H9 (cell line): Measurements from ENCODE around the gene SOBP. TPM values are rescaled to one million over a fixed set of nuclear protein-coding genes. Genes with fewer than 3 reads are reported as not detected.

Source experiments
- DNase-seq: peaks from one replicate; pipeline ENCODE4 v3.0.0-alpha.2; 2017
- H2AFZ ChIP-seq: one replicate; pipeline ENCODE4 v1.6.1; 2013; ENCODE audit warnings: mild to moderate bottlenecking, low read length, control low read depth, moderate library complexity
- H2AK5ac ChIP-seq: 2 replicates; pipeline ENCODE4 v1.6.1; 2013; ENCODE audit warnings: low read length, control low read depth, mixed read lengths; ENCODE audit not compliant: insufficient read length
- H2BK120ac ChIP-seq: one replicate; pipeline ENCODE4 v1.6.1; 2013; ENCODE audit warnings: low read depth, mild to moderate bottlenecking, low read length, control low read depth, inconsistent platforms; ENCODE audit not compliant: poor library complexity, severe bottlenecking
- H2BK12ac ChIP-seq: 2 replicates; pipeline ENCODE4 v1.6.1; 2013; ENCODE audit warnings: low read length, control low read depth, mixed read lengths, low read depth; ENCODE audit not compliant: insufficient read length
- H2BK15ac ChIP-seq: 2 replicates; pipeline ENCODE4 v1.6.1; 2013; ENCODE audit warnings: low read depth, low read length, control low read depth
- H2BK20ac ChIP-seq: one replicate; pipeline ENCODE4 v1.6.1; 2013; ENCODE audit warnings: low read depth, mild to moderate bottlenecking, low read length, control low read depth, inconsistent platforms; ENCODE audit not compliant: poor library complexity, severe bottlenecking
- H2BK5ac ChIP-seq: 2 replicates; pipeline ENCODE4 v1.6.1; 2013; ENCODE audit warnings: low read length, control low read depth, mixed read lengths; ENCODE audit not compliant: insufficient read length
- H3K14ac ChIP-seq: 2 replicates; pipeline ENCODE4 v1.6.1; 2013; ENCODE audit warnings: low read length, control low read depth; ENCODE audit not compliant: insufficient read depth
- H3K18ac ChIP-seq: 2 replicates; pipeline ENCODE4 v1.6.1; 2013; ENCODE audit warnings: low read depth, mild to moderate bottlenecking, mixed read lengths, low read length, control low read depth; ENCODE audit not compliant: insufficient read length
- H3K23ac ChIP-seq: 2 replicates; pipeline ENCODE4 v1.6.1; 2013; ENCODE audit warnings: low read length, control low read depth, mixed read lengths, low read depth; ENCODE audit not compliant: insufficient read length
- H3K23me2 ChIP-seq: 2 replicates; pipeline ENCODE4 v1.6.1; 2013; ENCODE audit warnings: low read depth, mild to moderate bottlenecking, mixed read lengths, low read length, control low read depth; ENCODE audit not compliant: insufficient read length, poor library complexity, severe bottlenecking
- H3K27ac ChIP-seq: 2 replicates; pipeline ENCODE4 v1.5.1; 2013; ENCODE audit warnings: low read length, control low read depth, mixed read lengths, low read depth; ENCODE audit not compliant: insufficient read length
- H3K27me3 ChIP-seq: 2 replicates; pipeline ENCODE4 v1.6.1; 2013; ENCODE audit warnings: low read length, control low read depth, inconsistent platforms; ENCODE audit not compliant: insufficient read depth
- H3K4ac ChIP-seq: 2 replicates; pipeline ENCODE4 v1.6.1; 2013; ENCODE audit warnings: low read depth, mild to moderate bottlenecking, control low read depth, inconsistent platforms, low read length, moderate library complexity
- H3K4me1 ChIP-seq: 2 replicates; pipeline ENCODE4 v1.6.1; 2013; ENCODE audit warnings: low read length, control low read depth, inconsistent platforms; ENCODE audit not compliant: insufficient read depth
- H3K4me2 ChIP-seq: 2 replicates; pipeline ENCODE4 v1.6.1; 2013; ENCODE audit warnings: low read length, control low read depth, mixed read lengths; ENCODE audit not compliant: insufficient read length, insufficient read depth
- H3K56ac ChIP-seq: 2 replicates; pipeline ENCODE4 v1.6.1; 2013; ENCODE audit warnings: low read depth, mild to moderate bottlenecking, mixed read lengths, low read length, control low read depth; ENCODE audit not compliant: insufficient read length
- H3K79me1 ChIP-seq: 2 replicates; pipeline ENCODE4 v1.6.1; 2013; ENCODE audit warnings: low read depth, mild to moderate bottlenecking, moderate library complexity, low read length, control low read depth, inconsistent platforms; ENCODE audit not compliant: insufficient read depth, poor library complexity, severe bottlenecking
- H3K79me2 ChIP-seq: 2 replicates; pipeline ENCODE4 v1.6.1; 2013; ENCODE audit warnings: low read length, control low read depth, inconsistent platforms; ENCODE audit not compliant: insufficient read depth
- H3K9ac ChIP-seq: 2 replicates; pipeline ENCODE4 v1.6.1; 2013; ENCODE audit warnings: low read length, control low read depth, mixed read lengths; ENCODE audit not compliant: insufficient read length; ENCODE audit errors: extremely low read depth
- H3K9me3 ChIP-seq: one replicate; pipeline ENCODE4 v1.6.1; 2013; ENCODE audit warnings: low read depth, low read length, inconsistent platforms; ENCODE audit not compliant: control insufficient read depth
- H3T11ph ChIP-seq: one replicate; pipeline ENCODE4 v1.6.1; 2013; ENCODE audit warnings: mild to moderate bottlenecking, low read length, control low read depth, inconsistent platforms
- H4K20me1 ChIP-seq: one replicate; pipeline ENCODE4 v1.6.1; 2013; ENCODE audit not compliant: control insufficient read depth, insufficient read length, insufficient read depth
- H4K5ac ChIP-seq: 2 replicates; pipeline ENCODE4 v1.6.1; 2013; ENCODE audit warnings: low read depth, mild to moderate bottlenecking, mixed read lengths, low read length, control low read depth; ENCODE audit not compliant: insufficient read length
- H4K8ac ChIP-seq: replicated peaks from 2 replicates; pipeline ENCODE4 v1.6.1; 2013; ENCODE audit warnings: low read length, control low read depth, mixed read lengths, low read depth; ENCODE audit not compliant: insufficient read length
- H4K91ac ChIP-seq: 2 replicates; pipeline ENCODE4 v1.6.1; 2013; ENCODE audit warnings: low read depth, mild to moderate bottlenecking, moderate library complexity, mixed read lengths, low read length, control low read depth; ENCODE audit not compliant: insufficient read length
- H3K27ac Mint-ChIP-seq, 3 experiments: 2 replicates in 2 of 3; 3 replicates in 1 of 3; pipeline ENCODE4 v1.8.0; 2020 to 2021; ENCODE audit warnings: mixed read lengths in 3 of 3, mild to moderate bottlenecking in 1 of 3, moderate library complexity in 1 of 3
- H3K27me3 Mint-ChIP-seq: 2 replicates; pipeline ENCODE4 v1.8.0; 2021; ENCODE audit warnings: low read depth, mild to moderate bottlenecking, moderate library complexity, mixed read lengths
- H3K36me3 Mint-ChIP-seq, 3 experiments: 2 replicates in 2 of 3; 3 replicates in 1 of 3; pipeline ENCODE4 v1.8.0; 2020 to 2021; ENCODE audit warnings: low read depth in 3 of 3, mixed read lengths in 3 of 3; ENCODE audit not compliant: insufficient read depth in 1 of 3
- H3K4me1 Mint-ChIP-seq, 2 experiments: 2 replicates each; pipeline ENCODE4 v1.8.0; 2020; ENCODE audit warnings: mixed read lengths in 2 of 2
- H3K4me3 Mint-ChIP-seq, 2 experiments: 2 replicates in 1 of 2; 3 replicates in 1 of 2; pipeline ENCODE4 v1.8.0; 2020 to 2021; ENCODE audit warnings: mild to moderate bottlenecking in 2 of 2, mixed read lengths in 2 of 2, moderate library complexity in 1 of 2
- H3K9me3 Mint-ChIP-seq, 2 experiments: 2 replicates in 1 of 2; 3 replicates in 1 of 2; pipeline ENCODE4 v1.8.0; 2020; ENCODE audit warnings: mild to moderate bottlenecking in 2 of 2, mixed read lengths in 2 of 2, moderate library complexity in 1 of 2
- CTCF ChIP-seq: fragments of 200-600 bp; sonication (generic); conservative IDR thresholded peaks from 3 replicates; pipeline ENCODE4 v1.8.0; 2021; ENCODE audit warnings: antibody characterized with exemption, mild to moderate bottlenecking
- WGBS: extraction: QIAGEN DNeasy Blood & Tissue Kit; methylation state at CpG from one replicate; pipeline ENCODE4 v1.1.7; 2013; ENCODE audit warnings: missing lambda C conversion rate, low lambda C conversion rate, mixed read lengths; ENCODE audit not compliant: insufficient read length; ENCODE audit errors: extremely low coverage; 5-methylcytosine and 5-hydroxymethylcytosine counted together
- total RNA-seq: library from RNA; stranded (reverse); gene quantifications from 2 replicates; pipeline ENCODE4 v1.2.1, GENCODE V29; 2021

Gene SOBP
- total RNA-seq, 1 experiment from 2014 or later: 4.3 TPM

GRCh38 chr6:107540465-107540857 is 50.5 kb downstream of the SOBP start:
- no peak for TF ChIP-seq CTCF

More at GRCh38 chr6:107540465-107540857, 50.5 kb downstream of the SOBP start:
- H2AFZ ChIP-seq: no peak overlapping the region
- no peak overlapping the region for H2BK20ac ChIP-seq
- no peak overlapping the region for H3T11ph ChIP-seq
- peaks cover 45 to 53% of the 10 kb centered on the region in 2 experiments for H3K4me1 Mint-ChIP-seq
- H3K9me3 ChIP-seq: no peaks in the 10 kb centered on the region
- H2BK12ac ChIP-seq: no peak overlapping the region
- H3K79me2 ChIP-seq: no peaks in the 10 kb centered on the region
- 0 out of 7 replicates have a peak, but pooled peaks cover 0 to 2% (median 0%) of the 10 kb centered on the region in 3 experiments for H3K36me3 Mint-ChIP-seq
- H3K23me2 ChIP-seq: no peaks in the 10 kb centered on the region
- no peak overlapping the region for H3K4ac ChIP-seq
- no peak overlapping the region for H3K14ac ChIP-seq
- H4K5ac ChIP-seq: no peak overlapping the region
- WGBS: no CpG with 5 or more reads among the region's 1 CpG
- H3K23ac ChIP-seq: no peak overlapping the region
- no peak overlapping the region for H4K91ac ChIP-seq
- H4K8ac ChIP-seq: no peak overlapping the region
- H3K27ac Mint-ChIP-seq: no peak overlapping the region
- no peak for DNase-seq
- no peak overlapping the region for H3K9ac ChIP-seq
- H3K27ac ChIP-seq: no peak overlapping the region
- no peak overlapping the region for H2BK5ac ChIP-seq
- H2AK5ac ChIP-seq: no peak overlapping the region
- H3K4me3 Mint-ChIP-seq: no peak overlapping the region
- no peak overlapping the region for H3K18ac ChIP-seq
- no peaks in the 10 kb centered on the region for H3K27me3 ChIP-seq
- no peak overlapping the region for H3K4me2 ChIP-seq
- H4K20me1 ChIP-seq: no peaks in the 10 kb centered on the region
- H2BK120ac ChIP-seq: no peak overlapping the region
- 0 out of 2 replicates have a peak, but pooled peaks cover 1% of the 10 kb centered on the region for H3K4me1 ChIP-seq
- H3K27me3 Mint-ChIP-seq: no peaks in the 10 kb centered on the region
- no peak overlapping the region for H2BK15ac ChIP-seq
- H3K9me3 Mint-ChIP-seq: no peaks in the 10 kb centered on the region
- H3K56ac ChIP-seq: no peak overlapping the region
- H3K79me1 ChIP-seq: no peaks in the 10 kb centered on the region
